Pulmonary artery endothelial cell (primary cell): ENCODE results near the gene EPM2A. TPM values are rescaled to one million over a fixed set of nuclear protein-coding genes. Genes with fewer than 3 reads are reported as not detected.
"Not testable (repeated sequence)": the region's sequence is repeated elsewhere in the genome, so short reads cannot be mapped to it uniquely, and the experiment has no call there.

Source experiments
- DNase-seq: peaks from one replicate; pipeline ENCODE4 v3.0.0-alpha.2; 2011; ENCODE audit warnings: low read depth, low spot score
- total RNA-seq: library from RNA; depleted of rRNA; stranded (reverse); fragments of >200 nt; gene quantifications from 2 replicates; pipeline ENCODE4 v1.2.3, GENCODE V29; 2014

The EPM2A gene
- total RNA-seq, 1 donor from 2014 or later = 9.0 TPM

DNA sequence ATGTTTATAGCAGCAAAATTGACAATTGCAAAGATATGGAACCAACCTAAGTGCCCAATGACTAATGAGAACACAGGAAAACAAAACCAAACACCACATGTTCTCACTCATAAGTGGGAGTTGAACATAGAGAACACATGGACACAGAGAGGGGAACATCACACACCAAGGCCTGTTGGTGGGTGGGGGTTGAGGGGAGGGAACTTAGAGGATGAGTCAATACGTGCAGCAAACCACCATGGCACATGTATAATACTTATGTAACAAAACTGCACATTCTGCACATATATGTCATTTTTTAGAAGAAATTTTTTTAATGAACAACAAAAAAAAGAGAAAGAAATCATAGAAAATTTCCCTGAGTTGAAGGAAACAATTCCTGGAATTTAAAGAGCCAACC, 3.9 kb downstream of the EPM2A start:
- DNase-seq = no peak

DNA sequence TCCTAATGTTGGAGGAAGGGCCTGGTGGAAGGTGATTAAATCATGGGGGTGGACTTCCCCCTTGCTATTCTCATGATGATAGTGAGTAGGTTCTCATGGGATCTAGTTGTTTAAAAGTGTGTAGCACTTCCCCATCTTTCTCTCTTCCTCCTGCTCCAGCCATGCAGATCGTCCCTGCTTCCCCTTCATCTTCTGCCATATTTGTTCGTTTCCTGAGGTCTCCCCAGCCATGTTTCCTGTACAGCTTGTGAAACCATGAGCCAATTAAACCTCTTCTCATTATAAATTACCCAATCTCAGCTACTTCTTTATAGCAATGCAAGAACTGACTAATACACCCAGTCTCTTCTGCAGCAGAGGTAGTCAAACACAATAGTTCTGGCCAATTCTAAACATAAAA, 5.4 kb downstream of the EPM2A start:
- no peak for DNase-seq

DNA sequence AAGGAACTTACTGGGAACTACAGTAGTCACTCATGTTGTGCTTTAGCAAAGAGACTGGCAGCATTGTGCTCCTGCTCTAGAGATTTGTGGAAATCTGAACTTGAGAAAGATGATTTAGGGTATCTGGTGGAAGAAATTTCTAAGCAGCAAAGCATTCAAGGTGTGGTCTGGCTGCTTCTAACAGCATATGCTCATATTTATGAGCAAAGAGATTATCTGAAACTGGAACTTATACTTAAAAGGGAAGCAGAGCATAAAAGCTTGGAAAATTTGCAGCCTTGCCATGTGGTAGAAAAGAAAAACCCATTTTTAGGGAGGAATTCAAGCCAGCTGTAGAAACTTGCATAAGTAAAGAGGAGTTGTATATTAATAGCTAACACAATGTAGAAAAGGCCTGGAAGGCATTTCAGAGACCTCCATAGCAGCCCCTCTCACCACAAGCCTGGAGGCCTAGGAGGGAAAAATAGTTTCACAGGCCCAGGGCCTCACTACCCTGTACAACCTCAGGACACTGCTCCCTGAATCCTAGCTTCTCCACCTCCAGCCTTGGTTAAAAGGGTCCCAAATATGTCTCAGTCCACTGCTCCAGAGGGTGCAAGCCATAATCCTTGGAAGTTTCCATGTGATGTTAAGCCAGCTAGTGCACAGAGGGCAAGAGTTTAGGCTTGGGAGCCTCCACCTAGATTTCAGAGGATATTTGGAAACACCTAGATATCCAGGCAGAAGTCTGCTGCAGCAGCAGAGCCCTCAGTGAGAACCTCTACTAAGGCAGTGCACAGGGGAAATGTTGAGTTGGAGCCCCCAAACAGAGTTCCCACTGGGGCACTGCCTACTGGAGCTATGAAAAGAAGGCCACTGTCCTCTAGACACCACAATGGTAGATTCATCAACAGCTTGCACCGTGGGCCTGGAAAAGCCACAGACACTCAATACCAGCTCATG, 6.6 kb downstream of the EPM2A start:
- no peak for DNase-seq

DNA sequence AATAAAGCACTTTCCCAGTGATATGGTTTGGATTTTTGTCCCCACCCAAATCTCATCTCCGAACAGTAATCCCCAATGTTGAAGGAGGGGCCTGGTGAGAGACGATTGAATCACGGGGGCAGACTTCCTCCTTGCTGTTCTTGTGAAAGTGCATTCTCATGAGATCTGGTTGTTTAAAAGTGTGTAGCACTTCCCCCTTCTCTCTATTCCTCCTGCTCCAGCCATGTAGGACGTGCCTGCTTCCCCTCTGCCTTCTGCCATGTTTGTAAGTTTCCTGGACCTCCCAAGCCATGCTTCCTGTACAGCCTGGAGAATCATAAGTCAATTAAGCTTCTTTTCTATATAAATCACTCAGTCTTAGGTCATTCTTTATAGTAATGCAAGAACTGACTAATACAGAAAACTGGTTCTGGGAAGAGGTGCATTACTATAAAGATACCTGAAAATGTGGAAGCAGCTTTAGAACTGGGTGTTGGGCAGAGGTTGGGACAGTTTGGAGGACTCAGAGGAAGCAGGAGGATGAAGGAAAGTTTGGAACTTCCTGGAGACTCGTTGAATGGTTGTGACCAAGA, 7.4 kb downstream of the EPM2A start:
- no peak for DNase-seq

DNA sequence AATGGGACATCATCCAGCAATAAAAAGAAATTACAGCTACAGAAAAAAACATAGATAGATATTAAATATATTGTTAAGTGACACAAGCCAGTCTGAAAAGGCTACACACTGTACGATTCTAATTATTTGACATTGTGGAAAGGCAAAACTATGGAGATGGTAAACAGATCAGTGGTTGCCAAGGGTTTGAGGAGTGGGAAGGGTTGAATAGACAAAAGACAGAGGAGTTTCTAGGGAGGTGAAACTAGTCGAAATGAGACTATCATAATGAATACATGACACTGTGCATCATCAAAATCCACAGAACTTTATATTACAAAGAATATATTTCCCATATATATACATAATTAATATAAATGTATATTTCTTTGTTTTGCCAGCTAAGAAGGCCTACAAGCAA, 9.8 kb downstream of the EPM2A start:
- no peak for DNase-seq

DNA sequence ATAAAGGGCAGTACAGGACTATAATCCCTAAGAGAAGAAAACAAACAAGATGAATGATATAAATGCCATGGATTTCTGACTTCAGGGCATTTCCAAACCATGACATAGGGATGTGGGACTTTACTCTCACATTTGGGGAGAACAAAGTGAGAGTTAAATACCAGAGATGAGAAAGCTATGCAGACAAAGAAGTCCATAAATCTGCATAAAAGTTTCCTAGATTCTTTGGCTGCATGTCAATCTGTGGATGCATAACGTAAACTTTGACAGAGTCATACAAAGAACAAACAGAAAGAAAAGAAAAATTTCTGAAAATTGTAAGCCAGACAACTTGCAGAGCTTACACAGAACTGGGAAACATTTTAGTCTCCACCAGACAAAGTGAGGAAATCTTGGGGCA, 11.7 kb downstream of the EPM2A start:
- no peak for DNase-seq

DNA sequence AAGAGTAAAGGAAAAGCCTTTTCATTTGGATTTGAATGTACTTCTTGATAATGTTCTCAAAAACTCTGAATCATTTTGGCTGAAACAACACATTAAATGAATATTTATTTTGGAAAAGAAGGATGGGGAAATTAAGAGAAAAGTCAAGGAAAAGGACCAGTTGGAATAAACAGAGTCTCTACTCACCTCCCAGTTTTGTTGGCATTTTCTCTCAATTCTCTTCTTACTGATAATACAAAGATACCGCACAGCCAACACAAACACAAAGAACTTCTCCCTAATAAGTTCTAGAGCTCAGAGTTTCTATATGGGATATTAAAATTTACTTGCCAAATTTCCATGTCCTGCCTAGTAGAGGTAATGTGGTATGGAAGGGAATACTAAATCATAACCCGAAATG, 13.1 kb downstream of the EPM2A start:
- DNase-seq = no peak

DNA sequence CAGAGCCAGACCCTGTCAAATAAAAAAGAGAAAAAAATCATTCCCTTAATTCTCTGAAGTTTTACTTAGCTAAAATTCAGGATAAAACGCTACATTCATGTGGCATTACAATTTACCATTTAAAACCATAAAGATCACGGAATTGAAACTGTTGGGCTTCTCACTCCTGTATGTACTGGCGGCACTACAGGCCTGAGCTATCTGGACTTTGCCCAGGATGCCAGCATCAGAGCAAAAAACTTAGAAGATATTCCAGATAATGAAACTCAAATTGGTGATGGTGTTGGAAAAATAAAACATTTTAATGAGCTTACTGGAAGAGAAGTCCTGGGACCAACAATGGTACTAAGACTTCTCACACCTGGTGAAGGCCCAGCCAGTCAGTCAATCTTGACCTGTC, 14.2 kb downstream of the EPM2A start:
- DNase-seq = no peak

DNA sequence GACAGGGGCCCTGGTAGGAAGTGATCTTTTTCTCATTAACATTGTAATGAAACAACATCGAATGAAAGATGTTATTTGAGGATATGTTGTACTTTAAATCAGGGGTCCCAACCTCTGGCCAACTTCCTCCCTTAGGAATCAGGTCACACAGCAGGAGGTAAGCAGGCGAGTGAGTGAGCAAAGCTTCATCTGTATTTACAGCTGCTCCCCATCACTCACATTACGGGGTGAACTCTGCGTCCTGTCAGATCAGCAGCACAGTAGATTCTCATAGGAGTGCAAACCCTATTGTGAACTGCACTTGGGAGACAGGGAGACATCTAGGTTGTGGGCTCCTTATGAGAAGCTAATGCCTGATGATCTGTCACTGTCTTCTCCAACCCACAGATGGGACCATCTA, 19.9 kb downstream of the EPM2A start:
- no peak for DNase-seq

DNA sequence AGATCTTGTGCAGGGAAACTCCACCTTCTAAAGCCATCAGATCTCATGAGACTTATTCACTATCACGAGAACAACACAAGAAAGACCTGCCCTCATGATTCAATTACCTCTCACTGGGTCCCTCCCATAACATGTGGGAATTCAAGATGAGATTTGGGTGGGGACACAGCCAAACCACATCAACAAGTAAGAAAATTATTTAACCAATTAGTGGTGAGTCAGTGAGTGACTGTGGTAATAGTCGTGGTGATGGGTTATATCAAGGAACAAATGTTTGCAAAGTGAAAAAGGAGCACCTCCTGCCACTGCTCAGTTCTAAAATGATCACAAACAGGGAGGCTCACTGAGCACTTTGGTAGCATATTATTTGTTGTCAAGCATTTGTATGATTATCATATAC, 20.6 kb downstream of the EPM2A start:
- DNase-seq = no peak

DNA sequence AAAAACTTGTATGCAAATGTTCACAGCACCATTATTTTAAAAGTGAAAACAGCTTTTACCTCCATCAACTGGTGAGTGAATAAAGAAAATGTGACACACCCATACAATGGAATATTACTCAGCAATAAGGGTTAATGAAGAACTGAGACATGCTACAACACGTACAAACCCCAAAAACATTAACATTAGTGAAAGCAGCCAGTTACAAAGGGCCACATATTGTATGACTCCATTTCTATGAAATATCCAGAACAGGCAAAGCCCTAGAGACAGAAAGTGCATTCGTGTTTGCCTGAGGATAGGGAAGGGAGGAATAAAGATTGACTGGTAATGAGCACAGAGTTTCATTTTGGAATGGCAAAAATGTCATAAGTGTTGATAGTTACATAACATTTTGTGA, 21.5 kb downstream of the EPM2A start:
- DNase-seq = no peak

DNA sequence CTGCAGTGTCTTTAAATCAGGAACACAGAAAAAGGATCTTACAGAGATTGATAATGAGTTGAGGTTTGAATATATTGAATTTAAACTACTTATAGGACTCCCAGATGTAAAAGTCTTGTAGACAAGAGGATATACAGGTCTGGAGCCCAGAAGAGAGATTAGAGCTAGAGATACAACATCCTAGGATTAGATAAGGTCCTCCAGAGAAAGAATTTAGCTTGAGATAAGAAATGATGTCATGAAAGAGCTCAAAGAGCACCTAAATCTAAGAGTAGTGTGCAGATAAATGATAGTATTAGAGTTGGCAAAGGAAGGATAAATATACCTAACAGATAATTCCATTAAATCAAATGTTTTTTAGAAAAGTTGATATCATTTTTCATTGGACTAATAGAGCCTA, 23.9 kb downstream of the EPM2A start:
- no peak for DNase-seq

DNA sequence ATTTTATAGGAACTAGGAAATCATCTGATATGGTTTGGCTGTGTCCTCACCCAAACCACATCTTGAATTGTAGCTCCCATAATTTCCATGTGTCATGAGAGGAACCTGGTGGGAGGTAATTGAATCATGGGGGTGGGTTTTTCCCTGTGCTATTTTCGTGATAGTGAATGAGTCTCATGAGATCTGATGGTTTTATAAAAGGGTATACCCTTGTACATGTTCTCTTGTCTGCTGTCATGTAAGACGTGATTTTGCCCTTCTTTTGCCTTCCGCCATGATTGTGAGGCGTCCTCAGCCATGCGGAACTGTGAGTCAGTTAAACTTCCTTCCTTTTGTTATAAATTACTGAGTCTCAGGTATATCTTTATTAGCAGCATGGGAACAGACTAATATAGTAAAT, 27.9 kb downstream of the EPM2A start:
- DNase-seq = no peak

DNA sequence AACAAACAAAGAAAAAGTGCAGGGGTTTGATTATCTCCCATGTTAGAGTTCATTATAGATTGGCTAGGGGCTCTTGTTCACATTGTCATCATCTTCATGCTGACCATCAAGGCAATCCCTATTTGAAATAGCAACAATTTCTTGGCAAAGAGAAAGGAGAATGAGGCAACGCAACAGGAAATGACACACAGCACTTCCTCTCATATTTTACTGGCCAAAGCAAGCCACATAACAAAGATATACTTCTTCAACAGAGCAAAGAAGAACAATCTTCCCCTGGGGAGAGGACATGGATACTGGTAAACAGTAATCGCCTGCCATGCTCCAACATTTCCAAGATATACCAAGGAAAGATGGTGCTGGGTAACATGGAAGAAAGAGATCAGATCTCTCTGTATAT, 29.8 kb downstream of the EPM2A start:
- DNase-seq = peak; percentile 49

DNA sequence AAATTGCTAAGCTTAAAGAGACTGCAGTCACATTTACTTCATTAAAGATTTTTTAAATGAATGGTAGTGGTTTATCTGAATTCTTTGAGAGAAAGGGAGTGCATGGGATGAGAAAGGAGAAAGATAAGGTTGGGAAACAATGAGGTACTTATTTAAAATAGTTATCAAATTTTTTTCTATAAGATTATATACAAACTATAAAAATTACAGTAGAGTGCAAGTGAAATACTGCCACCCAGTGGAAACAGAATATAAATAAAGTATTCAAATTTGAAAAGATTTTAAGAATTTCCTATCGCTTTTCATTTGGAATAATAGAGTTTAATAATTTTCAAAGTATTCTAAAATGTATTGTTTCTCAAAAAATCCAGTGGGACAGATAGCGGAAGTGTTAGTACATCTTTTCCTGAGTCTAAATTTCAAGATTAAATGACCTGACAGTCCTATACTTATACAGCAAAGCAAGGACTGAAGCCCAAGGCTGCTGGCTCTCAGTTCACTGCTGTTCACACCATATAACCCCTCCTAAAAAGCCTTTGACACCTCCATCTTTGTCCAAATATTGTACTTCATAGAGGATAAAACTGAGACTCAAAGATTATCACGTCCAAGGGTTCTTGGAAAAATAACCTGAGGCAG, 31.1 kb downstream of the EPM2A start:
- DNase-seq = no peak

DNA sequence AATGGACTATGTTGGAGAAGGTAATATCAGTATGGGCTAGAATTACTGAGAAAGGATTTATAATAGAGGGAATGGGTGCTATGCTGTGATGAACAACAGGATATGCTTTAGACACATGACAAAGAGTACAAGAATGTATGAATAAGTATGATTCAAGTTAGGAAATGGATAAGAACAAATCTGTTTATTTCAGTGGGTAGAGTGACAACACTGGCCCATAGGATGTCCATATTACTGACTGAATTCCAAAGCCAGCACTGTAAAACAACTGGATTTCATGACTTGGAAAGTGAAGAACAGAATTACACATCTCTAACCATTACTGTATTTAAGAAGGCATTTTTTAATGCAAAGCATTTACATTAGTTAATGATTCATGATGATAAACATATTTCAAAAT, 35.9 kb downstream of the EPM2A start:
- DNase-seq = peak; percentile 71

DNA sequence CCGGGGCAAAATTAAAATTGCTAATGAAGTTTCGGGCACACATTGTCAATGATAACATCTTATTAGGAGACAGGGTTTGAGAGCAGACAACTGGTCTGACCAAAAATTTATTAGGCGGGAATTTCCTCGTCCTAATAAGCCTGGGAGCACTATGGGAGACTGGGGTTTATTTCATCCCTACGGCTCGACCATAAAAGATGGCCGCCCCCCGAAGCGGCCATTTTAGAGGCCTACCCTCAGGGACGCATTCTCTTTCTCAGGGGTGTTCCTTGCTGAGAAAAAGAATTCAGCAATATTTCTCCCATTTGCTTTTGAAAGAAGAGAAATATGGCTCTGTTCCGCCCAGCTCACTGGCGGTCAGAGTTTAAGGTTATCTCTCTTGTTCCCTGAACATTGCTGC, 37.9 kb downstream of the EPM2A start:
- DNase-seq = not testable (repeated sequence)

DNA sequence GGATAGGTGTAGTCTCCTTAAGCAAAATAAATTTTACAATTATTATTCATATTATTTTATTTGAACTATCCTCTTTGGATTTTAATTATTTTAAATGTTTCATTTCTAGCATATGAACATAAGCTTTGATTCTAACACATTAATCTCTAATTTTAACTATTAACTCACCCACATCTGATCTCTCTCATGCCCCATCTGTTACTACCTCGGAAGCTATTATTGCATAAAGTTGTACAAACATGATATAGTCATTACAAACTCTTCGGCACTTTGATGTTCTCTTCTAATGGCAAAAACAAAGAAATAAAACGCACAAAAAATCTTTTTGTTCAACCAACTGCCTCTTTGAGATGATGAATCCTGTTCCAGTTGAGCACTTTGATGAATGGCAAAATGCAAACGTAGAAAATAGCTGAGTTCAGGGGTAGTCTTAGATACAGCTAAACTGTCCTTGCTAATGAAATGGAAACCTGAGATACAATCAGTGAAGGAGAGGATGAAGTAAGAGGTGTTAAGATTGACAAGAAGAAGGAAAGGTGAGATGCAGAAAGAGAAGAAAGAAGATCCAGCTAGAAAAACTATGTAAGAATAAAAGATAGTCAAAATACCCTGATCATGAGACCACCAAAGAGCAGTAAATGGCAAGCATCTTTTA, 41.1 kb downstream of the EPM2A start:
- DNase-seq = no peak

DNA sequence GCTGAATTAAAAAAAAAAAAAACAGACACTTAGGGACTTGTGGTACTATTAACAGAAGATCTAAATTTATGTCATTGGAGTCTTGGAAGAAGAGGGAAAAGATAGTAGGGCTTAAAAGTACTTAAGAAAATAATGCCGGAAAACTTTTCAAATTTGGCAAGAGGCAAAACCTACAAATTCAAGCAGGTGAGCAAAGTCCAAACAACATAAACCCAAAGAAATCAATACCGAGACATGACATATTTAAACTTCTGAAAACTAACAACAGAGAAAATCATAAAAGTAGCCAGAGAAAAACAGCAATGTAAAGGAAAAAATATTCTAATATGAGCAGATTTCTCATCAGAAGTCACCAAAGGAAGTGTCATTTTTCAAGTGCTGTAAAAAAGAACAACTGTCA, 44.4 kb downstream of the EPM2A start:
- DNase-seq = no peak

DNA sequence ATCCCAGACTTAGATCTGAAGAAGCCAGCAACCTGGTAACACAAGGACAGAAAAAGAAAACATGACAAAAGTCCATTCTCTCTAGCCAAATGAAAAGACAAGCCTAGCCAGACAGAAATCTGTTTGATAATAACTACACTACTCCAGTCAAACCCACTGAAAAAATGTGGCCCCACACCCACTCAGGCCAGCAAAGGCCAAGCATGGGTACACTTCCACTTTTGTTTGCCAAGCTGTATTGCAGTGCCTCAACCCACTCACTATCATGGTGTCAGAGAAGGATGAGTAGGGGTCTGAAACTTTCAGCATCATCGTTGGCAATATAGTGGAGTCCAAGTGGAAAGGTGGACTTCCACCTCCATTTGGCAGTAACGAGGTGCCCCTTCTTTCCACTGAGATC, 45.8 kb downstream of the EPM2A start:
- no peak for DNase-seq

DNA sequence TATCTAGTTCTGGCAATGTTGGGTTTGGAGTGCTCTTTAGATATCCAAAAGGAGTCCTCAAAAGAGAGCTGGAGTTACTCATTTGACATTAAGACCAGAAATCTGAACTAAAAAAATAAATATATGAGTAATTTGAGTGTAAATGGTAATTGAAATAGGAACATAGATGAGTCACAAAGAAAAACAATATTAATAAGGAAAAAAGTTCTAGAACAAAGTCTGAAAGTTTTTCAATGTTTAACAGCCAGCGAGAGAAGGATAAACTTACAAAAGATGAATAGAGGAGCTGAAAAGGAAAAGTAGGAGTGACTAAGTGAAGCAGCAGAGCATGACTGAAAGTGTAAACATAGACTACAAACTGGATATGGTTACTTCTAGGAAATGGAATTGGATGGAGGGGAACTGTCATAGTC, 46.8 kb downstream of the EPM2A start:
- DNase-seq = no peak

DNA sequence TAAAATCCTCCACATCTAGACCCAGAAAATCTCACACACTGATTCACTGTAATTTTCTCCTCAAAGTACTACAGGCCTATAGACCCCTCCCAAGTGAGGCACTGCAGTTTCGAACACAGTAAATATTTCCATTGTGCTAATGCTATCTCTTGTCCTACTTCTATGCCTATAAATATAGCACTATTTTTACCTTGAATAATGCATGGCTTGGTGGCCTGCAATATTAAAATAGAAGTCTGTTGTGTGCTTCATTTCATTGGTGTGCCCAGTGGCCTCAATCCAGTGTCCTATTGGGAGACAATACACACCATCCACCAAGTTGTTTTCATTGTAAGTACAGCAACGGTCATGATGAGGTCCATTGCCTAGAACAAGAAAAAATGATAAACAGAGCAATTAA, 49.4 kb downstream of the EPM2A start:
- no peak for DNase-seq
